ENCODE measurements around the gene SMIM41. TPM values are rescaled to one million over a fixed set of nuclear protein-coding genes. Genes with fewer than 3 reads are reported as not detected.

SMIM41 gene
- total RNA-seq (1 to 10 TPM in 1 of 9 donors, under 1 TPM in 2, not detected in 6; 0.54 to 2.1 (median 0.83) TPM), polyA plus RNA-seq (under 1 TPM in 1 of 3 donors, not detected in 2; 0.10 TPM)
- long read RNA-seq, donor 1: 0 reads
- long read RNA-seq, donor 2: 0 reads
- long read RNA-seq, donor 3: 0 reads
- long read RNA-seq, donor 4: 0 reads
- long read RNA-seq, donor 5: 0 reads
- long read RNA-seq, donor 6: 0 reads
- long read RNA-seq, donor 7: 0 reads
- long read RNA-seq, donor 8: 0 reads
- long read RNA-seq, donor 9: 0 reads
- long read RNA-seq, donor 10: 0 reads

DNA sequence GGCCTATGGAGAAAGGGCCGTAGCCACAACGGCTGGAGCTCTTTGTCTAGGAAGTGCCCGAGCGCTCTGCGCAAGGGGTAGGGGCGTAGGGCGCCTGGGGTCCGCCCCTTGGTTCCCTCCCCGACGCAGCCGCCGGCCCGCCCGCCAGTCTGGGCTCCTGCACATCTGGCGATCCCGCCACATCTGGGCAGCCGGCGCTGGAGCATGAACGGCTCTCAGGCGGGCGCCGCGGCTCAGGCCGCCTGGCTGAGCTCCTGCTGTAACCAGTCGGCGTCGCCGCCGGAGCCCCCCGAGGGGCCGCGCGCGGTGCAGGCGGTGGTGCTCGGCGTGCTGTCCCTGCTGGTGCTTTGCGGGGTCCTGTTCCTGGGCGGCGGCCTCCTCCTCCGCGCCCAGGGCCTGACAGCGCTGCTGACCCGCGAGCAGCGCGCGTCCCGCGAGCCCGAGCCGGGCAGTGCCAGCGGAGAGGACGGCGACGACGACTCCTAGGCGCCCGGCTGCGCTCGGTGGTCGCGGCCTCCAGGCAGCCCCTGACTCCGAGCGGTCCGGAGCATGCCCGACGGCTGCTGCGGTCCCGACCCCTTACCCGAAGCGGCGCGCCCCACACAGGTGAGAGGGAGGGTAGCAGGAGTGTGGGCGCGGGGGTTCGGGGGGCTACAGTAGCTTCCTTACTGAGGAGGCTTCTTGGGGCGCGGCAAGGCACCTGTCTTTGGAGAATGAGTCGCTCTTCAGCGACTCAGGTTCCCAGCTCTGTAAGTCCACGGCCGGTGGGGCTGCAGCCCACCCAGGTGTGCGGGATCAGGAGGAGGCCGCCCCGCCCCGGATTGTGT lies at the start of gene SMIM41:
TSS of gene SMIM41 (plus strand) at position 129 of the 827 bp plus-strand sequence. CDS start at position 205, 76 bp downstream.
- peak within 1 kb of the TSS in 1 of 5 donors; percentile 83 for H3K27ac ChIP-seq
- peaks cover 0 to 42% of the 10 kb centered on the region in 2 donors for H3K36me3 ChIP-seq (replicated peaks in 1 of 2)

GRCh38 chr12:52032446-52032803 lies 47.1 kb upstream of the SMIM41 start:
- Histone ChIP-seq H3K4me1 (replicated peaks in 1 of 2) (peaks cover 15 to 25% of the 10 kb centered on the region in 2 donors), H3K36me3 (replicated peaks in 1 of 2) (no peaks in the 10 kb centered on the region), H3K27me3 (no peaks in the 10 kb centered on the region), H3K27ac (peak overlapping the region; percentile 74 to 95 (median 91)), H3K9me3 (replicated peaks in 1 of 3) (no peaks in the 10 kb centered on the region), H3K4me3 (peak overlapping the region in 2 of 4 donors; percentile 2 to 31)
- DNase-seq: peak; percentile 79 to 96 (median 89)
- 1 to 3% (median 2%) methylated on average over 5 of the region's 5 CpGs for WGBS, 4 donors
- intact Hi-C loops (cut with DNase I): loop anchor here in 1 of 2 donors (2.0 kb wide), 1 partner anchor 18 kb away; the partner anchor contains the start of gene NR4A1
- TF ChIP-seq CTCF (IDR thresholded peaks at IDR 0.05): no peak
- no peak for TF ChIP-seq POLR2A (IDR thresholded peaks at IDR 0.05)

More for the DNA sequence above, at the start of gene SMIM41:
- Histone ChIP-seq H3K27me3 (no peaks in the 10 kb centered on the region), H3K9me3 (replicated peaks in 1 of 3) (no peaks in the 10 kb centered on the region), H3K4me1 (replicated peaks in 1 of 2) (peaks cover 3 to 17% of the 10 kb centered on the region in 2 donors), H3K4me3 (no peak within 1 kb of the TSS)
- DNase-seq: peak in 1 of 7 donors; percentile 20
- 80 to 88% (median 84%) methylated on average over 18 to 87 of the region's 87 CpGs for WGBS, 4 donors
- TF ChIP-seq CTCF (IDR thresholded peaks at IDR 0.05): no peak
- TF ChIP-seq POLR2A (IDR thresholded peaks at IDR 0.05): no peak
- intact Hi-C loops (cut with DNase I): loop anchor here (5.0 kb wide), 1 partner anchor 52 kb away; no protein-coding TSS in a partner anchor

- H3K9me3 ChIP-seq (replicated peaks in 1 of 3): no peaks in the 10 kb centered on the region
- DNase-seq: peak; percentile 98 to 99 (median 99)
- intact Hi-C loops (cut with DNase I): loop anchor here in 1 of 2 donors (2.0 kb wide), 1 partner anchor 18 kb away; the partner anchor contains the start of gene NR4A1
- H3K4me3 ChIP-seq: peak overlapping the region in 2 of 4 donors; percentile 14 to 31
- peak overlapping the region; percentile 74 to 95 (median 91) for H3K27ac ChIP-seq
- 0 to 1% (median 0%) methylated on average over 19 to 48 of the region's 48 CpGs for WGBS, 4 donors
- peaks cover 18 to 30% of the 10 kb centered on the region in 2 donors for H3K4me1 ChIP-seq (replicated peaks in 1 of 2)
- H3K36me3 ChIP-seq (replicated peaks in 1 of 2): no peaks in the 10 kb centered on the region
- no peaks in the 10 kb centered on the region for H3K27me3 ChIP-seq
- TF ChIP-seq CTCF (IDR thresholded peaks at IDR 0.05): no peak
- TF ChIP-seq POLR2A (IDR thresholded peaks at IDR 0.05): peak; percentile 79 to 83
Measured at GRCh38 chr12:52032804-52033445, 46.6 kb upstream of the SMIM41 start.
